GM18873 (cell line): Measurements from ENCODE around the gene MYO7A.

Source experiments
- ATAC-seq: cut with Tn5 transposase; IDR thresholded peaks from one replicate; pipeline ENCODE4 v1.9.1; 2021; ENCODE audit warnings: mild to moderate bottlenecking, moderate library complexity, moderate number of reproducible peaks; ENCODE audit not compliant: unreplicated experiment, low FRiP score

Gene MYO7A

DNA sequence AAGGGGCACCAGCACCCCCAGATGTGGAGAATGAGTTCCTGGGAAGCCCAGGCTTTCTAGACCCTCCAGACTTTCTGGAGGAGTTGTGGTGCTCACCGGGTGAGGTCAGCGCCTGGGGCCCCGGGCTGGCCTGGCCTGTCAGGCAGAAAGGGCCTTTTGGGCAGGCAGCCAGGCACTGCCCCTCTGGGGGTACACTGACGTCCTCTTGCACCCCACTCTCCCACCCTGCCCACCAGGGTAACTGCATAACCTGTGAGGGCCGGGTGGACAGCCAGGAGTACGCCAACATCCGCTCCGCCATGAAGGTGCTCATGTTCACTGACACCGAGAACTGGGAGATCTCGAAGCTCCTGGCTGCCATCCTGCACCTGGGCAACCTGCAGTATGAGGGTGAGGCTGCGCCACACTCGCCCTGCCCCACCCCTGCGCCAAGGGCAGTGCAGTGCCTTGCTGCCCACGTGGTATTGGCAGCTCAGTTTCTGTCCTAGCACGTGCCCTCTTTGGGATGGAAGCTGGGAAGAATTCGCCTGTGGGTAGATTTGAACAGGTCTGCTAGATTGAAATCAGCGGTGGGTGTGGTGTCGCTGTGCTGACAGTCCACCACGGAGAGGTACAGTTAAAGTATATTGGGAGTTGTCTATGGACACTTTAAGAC lies 30.1 kb downstream of the MYO7A start:
- ATAC-seq, result no peak

DNA sequence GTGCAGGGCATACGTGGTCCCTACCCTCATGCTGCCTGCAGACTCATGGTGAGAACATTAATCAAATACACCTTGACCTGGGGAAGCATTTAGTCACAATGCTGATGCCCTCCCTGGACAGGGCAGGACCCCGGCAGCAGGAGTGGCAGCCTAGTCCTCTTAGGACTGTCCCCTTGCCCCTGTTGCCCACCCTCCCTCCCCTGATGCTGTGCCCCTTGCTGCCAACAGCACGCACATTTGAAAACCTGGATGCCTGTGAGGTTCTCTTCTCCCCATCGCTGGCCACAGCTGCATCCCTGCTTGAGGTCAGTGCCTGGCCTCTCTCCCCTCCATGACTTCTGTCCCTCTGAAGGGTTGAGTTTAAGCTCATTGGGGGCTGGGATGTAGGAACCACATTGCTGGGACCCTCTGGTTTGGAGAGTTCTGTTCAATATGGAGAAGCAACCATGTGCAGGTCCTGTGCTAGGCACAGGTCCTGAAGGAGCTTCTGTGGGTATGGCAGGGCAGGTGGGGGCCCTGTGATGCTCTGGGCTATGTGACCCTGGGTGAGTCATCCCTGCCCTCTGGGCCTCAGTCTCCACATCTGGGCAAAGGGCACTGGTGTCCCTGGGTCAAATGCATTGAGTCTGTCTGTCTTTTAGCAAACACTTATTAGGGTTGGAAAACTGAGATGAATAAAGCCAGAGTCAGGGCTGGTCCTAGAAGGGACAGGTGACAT lies 31.3 kb downstream of the MYO7A start:
- no peak for ATAC-seq

DNA sequence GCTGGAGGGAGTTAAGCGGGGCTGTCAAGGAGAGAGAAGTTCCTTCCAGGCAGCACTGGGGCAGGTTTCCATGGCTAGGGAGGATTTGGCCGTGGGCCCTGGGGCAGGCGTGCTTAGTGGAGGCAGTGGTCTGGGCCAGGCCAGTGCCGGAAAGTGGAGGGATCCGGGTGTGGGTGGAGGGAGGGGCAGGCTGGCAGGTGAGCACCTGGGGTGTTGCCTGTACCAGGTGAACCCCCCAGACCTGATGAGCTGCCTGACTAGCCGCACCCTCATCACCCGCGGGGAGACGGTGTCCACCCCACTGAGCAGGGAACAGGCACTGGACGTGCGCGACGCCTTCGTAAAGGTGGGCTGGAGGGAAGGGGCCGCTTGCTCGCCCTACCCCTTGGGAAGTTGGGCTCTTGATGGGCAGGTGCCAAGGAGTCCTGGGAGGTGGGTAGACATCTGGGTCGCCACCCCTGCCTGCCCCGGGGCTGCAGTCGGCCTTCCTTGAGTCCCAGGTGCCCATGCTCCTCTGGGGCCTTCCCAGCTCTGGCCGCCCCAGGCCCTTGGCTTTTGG lies 32.0 kb downstream of the MYO7A start:
- ATAC-seq, result no peak

DNA sequence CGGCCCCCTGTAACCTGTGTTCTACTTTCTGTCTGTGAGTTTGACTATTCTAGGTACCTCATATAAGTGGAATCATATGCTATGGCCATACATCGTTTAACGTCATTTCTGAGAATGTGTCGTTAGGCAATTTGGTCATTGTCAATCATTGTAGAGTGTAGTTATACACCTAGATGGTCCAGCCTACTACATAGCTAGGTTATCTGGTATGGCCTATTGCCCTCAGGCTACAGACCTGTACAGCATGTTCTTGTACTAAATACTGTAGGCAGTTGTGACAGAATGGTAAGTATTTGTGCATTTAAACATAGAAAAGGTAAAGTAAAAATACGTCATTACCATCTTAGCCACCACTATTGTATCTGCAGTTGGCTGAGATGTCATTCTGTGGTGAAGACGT lies 35.2 kb downstream of the MYO7A start:
- ATAC-seq, result no peak

DNA sequence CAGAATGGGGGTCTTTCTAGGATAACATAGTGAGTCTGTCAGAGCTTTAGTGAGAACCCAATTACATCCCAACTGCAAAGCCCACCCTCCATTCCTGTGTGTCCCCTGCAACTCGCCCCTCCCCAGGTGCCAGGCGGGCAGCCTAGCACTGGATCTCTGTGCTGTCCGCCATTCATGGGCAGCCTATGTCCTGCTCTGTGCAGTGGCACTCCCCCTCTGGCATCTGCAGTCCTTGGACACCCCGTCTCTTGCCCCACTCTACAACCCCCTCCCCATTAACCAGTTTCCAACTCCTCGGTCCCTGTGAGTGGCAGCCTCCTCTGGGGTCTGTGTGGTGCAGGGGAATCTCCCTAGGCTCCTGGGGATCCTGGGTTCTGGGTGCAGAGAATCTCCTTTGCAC lies 37.0 kb downstream of the MYO7A start:
- ATAC-seq, result no peak

DNA sequence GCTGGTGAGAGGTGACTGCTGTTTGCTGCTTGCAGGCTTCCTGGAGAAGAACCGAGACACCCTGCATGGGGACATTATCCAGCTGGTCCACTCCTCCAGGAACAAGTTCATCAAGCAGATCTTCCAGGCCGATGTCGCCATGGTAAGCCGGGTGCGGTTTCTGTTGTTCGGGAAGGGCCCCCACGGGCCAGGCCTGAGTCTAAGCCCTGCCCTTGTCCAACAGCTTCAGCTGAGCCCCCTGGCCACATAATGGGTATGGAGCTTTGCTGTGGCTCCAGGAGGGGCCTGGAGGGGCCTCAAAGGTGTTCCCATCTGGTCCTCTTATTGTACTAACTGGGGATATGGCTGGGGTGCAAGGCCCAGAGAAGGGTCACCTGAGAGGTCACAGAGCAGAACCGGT lies 38.0 kb downstream of the MYO7A start:
- no peak for ATAC-seq

DNA sequence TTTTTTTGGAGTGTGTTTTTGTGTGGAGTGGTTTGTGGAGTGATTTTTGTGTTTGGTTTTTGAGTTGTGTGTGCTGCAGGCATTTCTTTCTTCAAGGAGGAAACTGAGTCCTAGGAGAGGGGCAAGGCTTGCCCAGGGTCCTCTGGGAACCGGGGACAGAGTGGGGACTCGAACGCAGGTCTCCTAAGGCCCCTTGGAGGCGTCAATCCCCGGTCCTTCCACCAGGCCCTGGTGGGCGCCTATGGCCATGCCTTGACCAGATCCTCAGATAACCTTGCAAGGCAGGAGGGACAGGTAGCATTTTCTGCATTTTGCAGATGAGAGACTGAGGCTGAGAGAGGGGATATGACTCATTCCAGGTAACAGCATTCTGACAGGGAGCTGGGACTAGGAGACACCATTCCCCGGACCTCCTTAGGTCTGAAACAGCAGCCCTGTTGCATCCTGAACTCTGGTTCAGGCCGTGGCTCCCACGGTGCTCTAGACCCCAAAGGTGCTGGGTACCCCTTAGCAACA lies 39.1 kb downstream of the MYO7A start:
- no peak for ATAC-seq

DNA sequence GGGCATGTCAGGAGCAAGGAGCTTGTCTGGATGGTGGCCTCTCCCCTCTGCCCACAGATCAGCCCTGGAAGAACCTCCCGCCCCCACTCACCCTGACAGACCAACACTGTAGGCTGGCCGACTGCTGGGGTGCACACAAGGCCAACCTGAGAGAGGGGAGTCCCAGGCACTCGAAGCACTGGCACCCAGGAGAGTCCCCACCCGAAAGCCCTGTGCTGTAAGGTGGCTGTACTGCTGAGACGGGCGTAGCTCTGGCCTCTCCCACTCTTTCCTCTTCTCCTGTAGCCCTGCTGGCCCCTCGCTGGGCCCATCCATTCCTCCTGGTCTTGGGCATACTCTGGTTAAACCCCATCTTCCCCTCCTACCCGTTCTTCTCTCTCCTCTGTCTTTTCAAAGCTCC lies 39.7 kb downstream of the MYO7A start:
- ATAC-seq, result no peak

DNA sequence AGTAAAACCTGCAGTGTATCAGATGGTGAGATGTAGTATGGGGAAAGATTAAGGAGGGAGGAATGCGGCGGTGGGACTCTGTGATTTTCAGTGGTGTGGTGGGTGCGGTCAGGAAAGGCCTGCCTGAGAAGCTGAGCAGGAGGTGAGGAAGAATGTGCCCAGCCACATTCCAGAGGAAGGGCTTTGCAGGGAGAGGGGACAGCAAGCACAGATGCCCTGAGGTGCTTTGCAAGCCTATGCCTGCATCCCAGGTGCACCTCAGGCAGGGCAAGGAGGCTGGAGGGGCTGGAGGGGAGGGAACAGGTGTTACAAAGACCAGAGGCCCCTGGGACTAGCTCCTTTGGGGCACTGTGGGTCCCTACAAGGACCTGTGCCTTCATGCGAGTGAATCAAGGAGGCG lies 42.1 kb downstream of the MYO7A start:
- no peak for ATAC-seq

DNA sequence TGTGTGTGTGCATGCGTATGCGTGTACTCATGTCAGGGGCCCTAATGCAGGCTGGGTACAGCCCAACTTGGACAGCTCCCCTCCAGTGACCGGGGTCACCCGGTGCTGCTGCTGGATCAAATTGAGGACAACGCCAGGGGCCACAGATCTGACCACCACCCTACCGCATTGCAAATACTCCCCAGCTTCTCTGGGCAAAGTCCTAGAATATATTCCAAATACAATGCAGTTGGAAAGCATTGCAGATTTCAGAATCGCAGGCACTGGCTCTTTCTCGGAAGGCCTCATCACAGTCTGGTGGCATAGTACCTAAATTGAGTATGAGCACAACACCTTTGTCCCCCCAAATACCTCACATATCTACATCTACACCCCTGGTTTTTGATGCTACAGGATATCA lies 43.2 kb downstream of the MYO7A start:
- ATAC-seq, result no peak

DNA sequence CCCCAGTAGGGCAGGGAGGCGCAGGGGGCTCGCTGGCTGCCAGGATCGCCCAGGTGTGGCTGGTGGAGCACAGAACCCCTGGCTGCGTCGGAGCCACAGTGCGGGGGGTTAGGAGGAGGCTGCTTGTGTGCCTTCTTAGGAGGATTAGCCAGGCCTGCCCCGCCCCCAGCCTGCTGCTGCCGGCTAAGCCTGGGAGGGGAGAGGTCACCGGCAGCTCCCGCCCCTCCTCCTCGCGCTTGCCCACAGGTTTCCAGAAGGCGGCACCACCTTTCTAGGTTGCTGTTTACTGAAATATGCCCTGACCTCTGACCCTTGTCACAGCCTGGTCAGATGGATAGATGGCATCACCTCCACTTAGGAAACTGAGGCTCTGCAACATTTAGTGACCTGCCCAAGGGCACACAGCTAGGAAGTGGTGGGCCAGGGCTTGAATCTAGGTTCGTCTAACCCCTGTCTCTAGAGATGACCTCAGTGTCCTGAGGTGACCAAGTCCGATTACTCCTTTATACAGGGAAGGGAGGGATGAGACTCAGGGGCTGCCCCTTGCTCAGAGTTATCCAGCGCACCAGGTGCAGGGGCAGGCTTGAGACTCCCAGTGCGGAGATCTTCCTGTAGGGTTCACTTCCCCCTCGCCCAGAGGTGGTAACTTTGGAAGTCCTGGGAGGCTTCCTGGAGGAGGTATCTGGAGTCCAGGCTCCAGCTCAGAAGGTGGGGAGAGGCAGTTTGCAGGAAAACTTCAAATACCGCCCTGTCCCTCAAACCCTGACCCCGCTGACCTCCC lies 44.0 kb downstream of the MYO7A start:
- ATAC-seq, result no peak

DNA sequence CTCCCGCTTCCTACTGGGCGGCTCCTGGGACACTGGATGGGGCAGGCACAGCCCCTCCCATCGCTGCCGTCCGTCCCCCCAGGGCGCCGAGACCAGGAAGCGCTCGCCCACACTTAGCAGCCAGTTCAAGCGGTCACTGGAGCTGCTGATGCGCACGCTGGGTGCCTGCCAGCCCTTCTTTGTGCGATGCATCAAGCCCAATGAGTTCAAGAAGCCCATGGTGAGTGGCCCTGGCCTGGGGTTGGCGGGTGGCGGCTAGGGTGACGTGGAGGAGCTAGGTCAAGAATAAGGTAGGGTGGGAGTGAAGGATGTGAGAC lies 44.6 kb downstream of the MYO7A start:
- no peak for ATAC-seq

DNA sequence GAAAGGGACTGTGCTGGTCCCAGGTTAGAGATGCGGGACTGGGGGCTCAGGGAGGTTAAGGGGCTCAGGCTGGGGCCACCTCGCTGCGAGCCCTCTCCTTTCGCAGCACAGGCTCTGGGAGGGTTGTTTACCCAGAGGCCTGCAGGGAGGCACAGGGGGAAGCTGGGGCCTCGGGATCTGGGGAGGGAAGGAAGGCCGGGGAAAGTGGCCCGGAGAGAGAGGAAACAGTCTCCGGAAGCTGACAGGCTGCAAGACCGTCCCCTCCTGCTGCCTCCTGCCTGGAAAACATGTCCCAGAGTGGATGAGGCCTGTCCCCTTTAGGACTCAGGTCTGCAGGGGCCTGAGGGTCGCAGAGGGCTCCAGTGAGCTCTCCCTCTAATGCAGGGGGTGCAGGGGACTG lies 45.4 kb downstream of the MYO7A start:
- no peak for ATAC-seq

DNA sequence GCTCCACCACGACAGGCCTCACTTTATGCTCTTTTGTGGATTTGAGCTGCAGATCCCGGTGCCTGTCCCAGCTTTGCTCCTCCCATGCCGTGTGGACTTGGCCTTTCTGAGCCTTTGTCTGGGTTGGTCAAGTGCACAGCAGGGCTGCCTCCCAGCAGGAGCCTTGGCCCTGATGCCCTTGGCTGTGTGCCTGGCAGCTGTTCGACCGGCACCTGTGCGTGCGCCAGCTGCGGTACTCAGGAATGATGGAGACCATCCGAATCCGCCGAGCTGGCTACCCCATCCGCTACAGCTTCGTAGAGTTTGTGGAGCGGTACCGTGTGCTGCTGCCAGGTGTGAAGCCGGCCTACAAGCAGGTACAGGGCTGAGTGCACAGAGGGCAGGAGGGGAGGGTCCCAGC lies 46.5 kb downstream of the MYO7A start:
- ATAC-seq, result no peak

DNA sequence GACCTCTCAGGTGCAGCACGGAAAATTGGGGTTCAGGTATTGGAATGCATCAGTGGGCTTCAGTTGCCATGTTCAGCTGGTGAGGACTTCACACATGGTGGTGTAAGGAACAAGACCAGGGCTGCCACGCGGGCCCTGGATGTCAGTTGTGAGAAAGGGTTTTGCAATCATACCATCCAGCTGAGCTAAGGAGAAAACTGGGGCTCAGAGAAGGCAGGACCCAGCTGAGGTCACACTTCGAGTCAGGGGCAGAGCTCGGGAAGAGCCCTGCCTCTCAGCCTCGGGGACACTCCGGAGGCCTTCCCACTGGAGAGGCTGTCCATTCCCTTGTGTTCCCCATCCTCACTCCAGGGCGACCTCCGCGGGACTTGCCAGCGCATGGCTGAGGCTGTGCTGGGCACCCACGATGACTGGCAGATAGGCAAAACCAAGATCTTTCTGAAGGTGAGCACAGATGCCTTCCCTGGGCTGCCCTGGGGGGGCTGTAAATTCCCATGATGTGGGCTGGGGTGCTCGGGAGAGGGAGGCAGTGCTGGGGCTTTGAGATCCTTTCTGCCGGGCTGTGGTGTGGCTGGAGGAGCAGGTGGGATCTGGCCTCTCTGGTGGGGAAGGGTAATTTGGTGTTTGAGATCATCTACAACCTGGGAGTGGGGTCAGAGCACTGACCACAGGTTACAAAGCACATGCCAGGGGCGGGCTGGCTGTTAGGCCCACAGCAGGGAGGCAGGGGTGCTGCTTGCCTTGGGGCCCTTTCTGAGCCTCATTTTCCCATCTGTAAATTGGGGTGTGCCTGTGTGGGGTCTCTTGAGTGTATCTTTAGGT lies 47.2 kb downstream of the MYO7A start:
- no peak for ATAC-seq

DNA sequence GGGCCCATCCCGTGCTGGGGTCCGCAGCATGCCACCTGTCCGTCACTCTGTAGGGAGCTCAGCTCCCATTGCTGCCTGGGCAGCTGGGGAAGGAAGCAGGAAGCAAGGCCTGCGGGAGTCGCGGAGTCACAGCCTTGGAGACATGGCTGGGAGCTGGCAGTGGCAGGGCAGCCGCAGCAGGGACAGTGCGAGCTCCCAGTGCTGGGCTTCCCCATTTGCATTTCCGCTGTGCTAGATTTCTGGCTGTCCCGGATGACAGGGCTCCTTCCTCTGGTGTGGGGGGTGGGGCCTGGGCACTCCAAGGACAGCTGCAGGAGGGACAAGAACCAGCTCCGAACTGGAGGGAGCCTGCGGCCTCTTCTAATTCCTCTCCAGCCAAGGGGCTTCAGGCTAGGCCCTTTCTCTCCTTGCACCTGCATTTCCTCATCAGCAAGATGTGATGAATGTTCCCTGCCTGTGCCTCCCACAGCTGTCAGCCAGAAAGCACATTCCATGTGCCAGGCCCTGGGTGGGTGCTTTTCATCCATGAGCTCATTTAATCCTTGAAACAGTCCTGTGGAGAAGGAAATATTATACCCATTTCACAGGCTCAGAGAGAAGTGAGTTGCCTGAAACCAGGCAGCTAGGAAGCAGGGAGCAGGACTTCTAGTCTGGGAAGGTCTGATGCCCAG lies 48.0 kb downstream of the MYO7A start:
- ATAC-seq, result no peak

DNA sequence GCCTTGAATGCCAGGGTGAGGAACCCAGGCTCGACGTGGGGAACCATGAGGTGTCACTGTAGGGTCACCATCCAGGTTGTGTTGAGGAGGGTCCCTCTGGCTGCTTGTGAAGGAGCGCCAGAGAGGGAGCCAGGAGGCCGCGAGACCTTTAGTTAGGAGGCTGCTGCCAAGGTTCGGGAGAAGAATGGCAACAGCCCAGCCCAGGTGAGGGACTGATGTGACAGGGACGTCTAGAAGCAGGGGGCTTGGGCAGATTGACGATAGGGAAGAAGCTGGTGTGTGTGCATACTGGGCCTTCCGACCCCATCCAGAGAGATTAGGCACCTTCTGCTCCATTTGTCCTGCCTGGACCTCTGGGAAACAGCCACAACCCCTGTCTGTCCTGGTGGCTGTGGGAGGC lies 49.0 kb downstream of the MYO7A start:
- ATAC-seq, result no peak

DNA sequence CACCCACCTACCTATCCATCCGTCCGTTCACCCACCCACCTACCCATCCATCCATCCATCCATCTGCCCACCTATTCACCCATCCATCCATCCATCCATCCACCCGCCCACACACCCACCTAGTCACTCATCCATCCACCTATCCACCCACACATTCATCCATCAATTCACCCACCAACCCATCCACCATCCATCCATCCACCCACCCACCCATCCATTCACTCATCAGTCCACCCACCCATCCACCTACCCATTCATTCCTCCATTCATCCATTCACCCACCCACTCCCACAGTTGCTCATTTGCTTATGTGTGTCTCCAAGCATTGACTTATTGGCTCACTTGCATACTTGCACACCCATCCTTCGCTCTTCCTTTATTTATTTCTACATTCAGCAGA lies 50.1 kb downstream of the MYO7A start:
- no peak for ATAC-seq

DNA sequence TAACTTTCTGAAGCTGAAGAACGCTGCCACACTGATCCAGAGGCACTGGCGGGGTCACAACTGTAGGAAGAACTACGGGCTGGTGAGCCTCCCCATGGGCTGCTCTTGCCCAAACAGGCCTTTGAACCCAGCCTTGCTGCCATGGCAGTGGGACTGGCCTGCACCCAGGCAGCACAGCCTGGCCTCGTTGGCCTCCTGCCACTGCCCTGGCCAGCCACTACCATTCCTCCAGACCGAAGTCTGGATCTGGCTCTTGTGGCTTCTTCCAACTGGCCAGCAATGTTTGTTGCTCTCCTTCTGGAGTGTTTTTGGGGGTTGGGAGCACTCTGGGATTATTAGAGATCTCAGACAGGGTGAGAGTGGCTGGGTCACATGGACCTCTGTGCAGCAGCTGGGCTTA lies 51.0 kb downstream of the MYO7A start:
- ATAC-seq, result no peak

DNA sequence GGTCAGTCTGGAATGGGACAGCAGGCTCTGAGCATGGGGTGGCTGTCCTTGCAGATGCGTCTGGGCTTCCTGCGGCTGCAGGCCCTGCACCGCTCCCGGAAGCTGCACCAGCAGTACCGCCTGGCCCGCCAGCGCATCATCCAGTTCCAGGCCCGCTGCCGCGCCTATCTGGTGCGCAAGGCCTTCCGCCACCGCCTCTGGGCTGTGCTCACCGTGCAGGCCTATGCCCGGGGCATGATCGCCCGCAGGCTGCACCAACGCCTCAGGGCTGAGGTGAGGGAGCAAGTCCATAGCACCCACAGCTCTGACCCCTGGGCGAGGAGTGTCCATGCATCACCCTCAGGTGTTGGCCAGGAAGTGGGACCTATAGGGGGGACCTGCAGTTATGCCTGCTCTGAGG lies 51.6 kb downstream of the MYO7A start:
- no peak for ATAC-seq
